ENCODE measurements around the gene ITGAD. TPM values are rescaled to one million over a fixed set of nuclear protein-coding genes. Genes with fewer than 3 reads are reported as not detected.

ITGAD gene
- total RNA-seq, 1 experiment from 2014 or later: not detected

DNA sequence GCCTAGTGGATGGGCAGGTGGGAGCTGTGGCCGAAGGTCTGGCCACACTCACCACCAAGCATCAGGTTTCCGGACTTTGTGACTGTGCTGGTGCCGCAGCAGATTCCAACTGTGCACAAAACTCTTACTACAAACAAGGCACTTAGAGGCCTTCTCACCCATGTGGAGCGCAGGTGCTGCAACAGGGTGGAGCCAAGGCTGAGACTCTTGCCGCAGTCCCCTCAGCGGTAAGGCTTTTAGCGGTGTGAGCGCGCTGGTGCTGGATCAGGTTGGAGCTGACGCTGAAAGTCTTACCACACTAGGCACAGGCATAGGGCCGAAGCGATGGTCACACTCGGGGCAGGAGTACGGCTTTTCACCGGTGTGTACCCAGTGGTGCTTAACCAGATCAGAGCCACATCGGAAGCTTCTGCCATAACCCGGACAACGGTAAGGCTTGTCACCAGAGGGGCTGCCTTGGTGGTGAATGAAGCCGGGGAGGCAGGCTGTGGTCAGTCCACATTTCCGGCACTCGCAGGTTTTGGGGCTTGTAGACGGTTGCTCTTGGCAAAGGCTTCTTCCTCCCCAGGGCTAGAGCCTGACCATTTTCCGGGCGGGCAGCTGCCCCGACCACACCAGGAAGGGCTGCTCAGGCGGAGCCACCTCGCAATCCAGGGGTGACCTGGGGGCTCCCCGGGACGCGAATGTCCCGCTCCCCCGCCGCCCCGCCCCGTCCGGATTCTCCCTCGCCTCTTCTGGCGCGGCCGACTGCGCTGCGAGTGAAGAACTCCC is 65.1 kb downstream of the ITGAD start:
- DNase-seq (ENCODE audit: extremely low read depth, low read depth): no peak

DNA sequence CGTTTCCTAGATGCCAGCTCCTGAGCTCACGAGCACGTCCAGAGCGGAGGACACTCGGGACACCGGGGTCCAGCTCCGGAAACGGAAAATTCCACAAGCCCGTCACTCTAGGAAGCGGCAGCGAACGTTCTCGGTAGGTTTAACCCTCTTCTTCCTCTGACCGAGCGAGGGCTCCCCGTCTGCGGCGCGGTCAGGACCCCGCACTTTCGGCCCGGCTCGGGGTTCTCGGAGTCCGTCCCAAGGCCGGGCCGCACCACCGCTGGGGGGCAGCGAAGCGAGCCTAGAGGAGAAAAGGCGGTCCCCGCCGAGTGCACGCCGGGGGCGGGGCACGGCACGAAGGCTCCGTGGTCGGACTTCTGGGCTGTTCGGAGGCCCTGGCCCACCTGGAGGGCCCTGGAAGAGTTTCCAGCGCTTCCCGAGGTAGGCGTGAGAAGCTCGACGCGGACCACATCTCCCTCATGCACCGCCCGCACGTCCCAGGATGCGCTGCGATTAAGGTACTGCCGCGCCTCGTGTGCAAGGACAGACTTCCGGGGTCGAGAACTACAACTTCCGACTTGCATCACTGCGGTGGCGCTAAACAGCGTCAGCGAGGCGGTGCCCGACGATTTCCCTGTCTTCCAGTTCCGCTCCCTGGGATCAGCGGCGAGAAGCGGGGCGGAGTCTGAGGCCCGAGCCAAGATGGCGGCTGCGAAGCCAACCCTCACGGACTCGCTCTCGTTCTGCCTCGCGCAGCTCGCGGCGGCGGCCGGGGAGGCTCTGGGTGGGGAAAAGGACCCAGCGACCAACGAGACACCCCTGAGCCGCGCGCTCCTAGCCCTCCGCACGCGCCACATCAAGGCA is 65.9 kb downstream of the ITGAD start, which contains the start of gene ARMC5:
TSS of gene ARMC5 (plus strand) at position 658 of the 843 bp plus-strand sequence. CDS start at position 682, 24 bp downstream.
- peak; percentile 98 for DNase-seq (ENCODE audit: extremely low read depth, low read depth)

DNA sequence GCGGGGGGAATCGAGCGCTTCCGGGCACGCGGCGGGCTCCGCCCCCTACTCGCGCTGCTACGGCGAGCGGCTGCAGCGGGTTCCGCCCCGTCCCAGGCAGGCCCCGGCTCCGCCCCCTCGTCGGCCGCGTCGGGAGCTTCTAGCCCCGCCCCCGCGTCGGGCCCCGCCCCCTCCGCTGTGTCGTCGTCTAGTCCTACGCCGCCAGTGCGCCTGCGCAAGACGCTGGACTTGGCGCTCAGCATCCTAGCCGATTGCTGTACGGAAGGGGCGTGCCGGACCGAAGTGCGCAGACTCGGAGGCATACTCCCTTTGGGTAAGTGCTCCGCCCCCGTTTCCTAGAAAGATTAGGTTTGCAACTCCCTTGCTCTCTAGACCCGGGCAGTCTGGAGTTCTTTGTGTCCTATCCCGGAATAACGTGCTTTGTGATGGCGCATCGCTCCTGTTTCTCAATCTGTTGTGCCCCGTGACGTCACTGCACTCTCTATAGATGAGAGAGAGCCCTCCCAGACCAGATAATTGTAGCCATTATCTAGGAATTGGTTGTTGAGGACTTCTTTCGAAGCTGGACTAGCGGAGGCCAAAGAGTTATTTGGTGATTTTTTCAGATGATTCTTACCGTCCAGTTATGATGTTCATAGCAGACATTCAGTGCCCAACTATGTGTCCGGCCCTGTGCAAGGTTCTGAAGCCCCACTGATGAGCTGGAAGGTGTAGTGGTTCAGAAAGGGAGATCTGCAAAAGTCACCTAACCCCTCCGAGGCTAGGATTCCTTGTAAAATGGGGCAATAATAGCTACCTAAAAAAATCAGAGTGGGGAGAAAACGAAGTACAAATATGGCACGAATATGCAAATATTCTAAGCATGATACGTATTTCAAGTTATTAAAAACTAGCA is 66.8 kb downstream of the ITGAD start:
- peak; percentile 99 for DNase-seq (ENCODE audit: extremely low read depth, low read depth)

DNA sequence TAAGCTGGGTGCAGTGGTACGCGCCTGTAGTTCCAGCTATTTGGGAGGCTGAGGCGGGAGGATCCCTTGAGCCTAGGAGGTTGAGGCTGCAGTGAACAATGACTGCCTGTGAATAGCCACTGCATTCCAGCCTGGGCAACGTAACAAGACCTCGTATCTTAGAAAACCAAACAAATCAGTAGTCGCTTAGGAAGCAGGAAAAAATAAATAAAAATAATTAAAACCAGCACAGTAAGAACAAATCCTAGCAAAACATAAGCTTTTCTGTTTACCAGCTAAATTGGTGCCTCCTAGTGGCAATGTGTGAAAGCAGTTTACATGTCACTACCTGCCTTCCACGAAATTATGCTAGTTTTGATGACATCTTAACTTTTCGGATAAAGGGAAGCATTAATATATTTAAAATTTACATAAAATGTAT is 67.5 kb downstream of the ITGAD start:
- DNase-seq (ENCODE audit: extremely low read depth, low read depth): no peak

DNA sequence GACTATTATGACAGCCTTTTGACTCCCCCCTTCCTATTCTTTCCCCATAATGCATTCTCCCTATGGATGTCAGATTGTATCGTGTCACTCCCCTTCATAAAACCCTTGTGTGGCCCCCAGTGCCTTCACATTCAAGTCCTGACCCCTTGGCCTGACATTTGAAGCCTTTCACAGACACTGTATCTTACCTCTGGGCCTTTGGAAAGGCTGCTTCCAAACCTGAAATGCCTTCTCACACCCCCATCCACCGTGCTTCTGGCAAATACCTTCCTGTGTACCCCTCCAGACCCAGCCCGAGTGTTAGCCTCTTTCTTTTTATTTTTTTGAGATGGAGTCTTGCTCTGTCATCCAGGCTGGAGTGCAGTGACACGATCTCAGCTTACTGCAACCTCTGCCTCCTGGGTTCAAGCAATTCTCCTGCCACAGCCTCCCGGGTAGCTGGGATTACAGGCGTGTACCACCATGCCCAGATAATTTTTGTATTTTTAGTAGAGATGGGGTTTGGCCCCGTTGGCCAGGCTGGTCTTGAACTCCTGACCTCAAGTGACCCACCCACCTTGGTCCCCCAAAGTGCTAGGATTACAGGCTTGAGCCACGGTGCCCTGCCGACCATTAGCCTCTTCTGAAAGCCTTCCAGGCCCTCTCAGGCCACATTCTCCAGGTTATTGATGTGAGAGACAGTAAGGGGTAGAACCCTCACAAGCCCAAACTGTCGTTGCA is 68.2 kb downstream of the ITGAD start:
- DNase-seq (ENCODE audit: extremely low read depth, low read depth): no peak

DNA sequence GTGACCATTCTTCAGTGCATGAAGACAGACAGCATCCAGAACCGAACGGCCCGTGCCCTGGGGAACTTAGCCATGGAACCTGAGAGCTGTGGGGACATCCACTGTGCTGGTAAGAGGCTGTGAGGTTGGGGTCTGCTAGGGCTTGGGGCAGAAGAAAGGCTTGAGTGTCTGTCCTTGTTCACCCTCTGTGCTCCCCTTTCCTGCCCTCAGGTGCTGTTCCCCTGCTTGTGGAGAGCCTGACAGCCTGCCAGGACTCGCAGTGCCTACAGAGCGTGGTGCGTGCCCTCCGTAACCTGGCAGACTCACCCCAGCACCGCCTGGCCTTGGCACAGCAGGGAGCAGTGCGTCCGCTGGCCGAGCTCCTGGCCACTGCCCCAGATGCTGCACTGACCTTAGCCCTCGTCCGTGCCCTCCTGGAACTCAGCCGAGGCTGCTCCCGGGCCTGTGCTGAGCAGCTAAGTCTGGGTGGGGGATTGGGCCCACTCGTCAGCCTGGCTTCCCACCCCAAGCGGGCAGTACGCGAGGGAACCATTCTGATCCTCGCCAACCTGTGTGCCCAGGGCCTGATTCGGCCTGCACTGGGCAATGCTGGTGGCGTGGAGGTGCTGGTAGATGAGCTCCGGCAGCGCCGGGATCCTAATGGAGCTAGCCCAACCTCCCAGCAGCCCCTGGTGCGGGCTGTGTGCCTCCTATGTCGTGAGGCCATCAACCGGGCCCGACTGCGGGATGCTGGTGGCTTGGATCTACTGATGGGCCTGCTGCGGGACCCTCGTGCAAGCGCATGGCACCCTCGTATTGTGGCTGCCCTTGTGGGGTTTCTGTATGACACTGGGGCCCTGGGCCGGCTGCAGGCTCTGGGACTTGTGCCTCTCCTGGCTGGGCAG is 69.0 kb downstream of the ITGAD start:
- no peak for DNase-seq (ENCODE audit: extremely low read depth, low read depth)

DNA sequence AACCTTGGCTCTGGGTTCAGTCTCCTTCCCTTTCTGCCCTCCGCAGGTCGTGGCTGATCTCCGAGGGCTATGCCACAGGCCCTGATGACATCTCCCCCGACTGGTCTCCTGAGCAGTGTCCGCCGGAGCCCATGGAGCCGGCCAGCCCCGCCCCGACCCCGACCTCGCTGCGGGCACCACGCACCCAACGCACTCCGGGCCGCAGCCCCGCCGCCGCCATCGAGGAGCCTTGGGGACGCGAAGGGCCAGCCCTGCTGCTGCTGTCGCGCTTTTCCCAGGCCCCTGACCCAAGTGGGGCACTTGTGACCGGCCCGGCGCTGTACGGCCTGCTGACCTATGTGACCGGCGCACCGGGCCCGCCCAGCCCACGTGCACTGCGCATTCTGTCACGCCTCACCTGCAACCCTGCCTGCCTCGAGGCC is 71.2 kb downstream of the ITGAD start:
- no peak for DNase-seq (ENCODE audit: extremely low read depth, low read depth)

DNA sequence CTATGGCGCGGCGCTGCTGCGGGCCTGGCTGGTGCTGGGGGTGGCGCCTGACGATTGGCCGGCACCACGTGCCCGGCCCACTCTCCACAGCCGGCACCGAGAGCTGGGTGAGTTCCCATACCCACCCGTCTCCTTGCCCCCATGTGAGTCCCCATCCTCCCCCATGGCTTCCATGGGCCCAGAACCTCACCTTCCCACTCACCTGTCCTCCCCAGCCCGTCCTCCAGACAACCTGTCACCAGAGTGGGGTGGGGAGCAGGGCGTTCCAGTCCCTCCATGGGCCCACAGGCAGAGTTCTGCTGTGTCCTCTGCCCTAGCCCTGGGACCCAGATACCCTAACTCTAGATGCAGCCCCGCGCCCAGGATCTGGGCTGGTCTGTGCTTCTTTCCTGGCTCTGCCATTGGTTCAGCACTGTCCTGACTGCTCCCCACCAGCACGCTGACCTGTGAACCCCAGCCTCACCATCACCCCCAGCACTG is 71.7 kb downstream of the ITGAD start:
- DNase-seq (ENCODE audit: extremely low read depth, low read depth): no peak

DNA sequence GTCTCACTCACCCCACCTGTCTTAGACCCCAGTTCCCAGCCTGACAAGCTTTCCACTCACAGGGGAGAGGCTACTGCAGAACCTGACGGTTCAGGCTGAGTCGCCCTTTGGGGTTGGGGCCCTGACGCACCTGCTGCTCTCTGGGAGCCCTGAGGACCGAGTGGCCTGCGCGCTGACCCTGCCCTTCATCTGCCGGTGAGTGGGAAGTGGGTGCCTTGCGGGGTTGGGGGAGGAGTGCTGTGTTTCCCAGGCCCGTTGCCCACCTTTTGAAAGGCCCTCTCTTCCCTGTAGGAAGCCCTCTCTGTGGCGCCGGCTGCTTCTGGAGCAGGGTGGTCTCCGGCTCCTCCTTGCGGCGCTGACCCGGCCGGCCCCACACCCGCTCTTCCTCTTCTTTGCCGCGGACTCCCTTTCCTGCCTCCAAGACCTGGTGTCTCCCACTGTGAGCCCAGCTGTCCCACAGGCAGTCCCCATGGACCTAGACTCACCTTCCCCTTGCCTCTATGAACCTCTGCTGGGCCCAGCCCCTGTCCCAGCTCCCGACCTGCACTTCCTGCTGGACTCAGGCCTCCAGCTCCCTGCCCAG is 72.7 kb downstream of the ITGAD start:
- DNase-seq (ENCODE audit: extremely low read depth, low read depth): no peak

DNA sequence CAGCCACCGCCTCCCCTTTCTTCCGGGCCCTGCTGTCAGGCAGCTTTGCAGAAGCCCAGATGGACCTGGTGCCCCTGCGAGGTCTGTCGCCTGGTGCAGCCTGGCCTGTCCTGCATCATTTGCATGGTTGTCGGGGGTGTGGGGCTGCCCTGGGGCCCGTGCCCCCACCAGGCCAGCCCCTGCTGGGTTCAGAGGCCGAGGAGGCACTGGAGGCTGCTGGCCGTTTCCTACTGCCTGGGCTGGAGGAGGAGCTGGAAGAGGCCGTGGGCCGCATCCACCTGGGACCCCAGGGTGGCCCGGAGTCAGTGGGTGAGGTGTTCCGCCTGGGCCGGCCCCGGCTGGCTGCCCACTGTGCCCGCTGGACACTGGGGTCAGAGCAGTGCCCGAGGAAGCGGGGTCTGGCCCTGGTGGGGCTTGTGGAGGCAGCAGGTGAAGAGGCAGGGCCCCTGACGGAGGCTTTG is 73.3 kb downstream of the ITGAD start:
- no peak for DNase-seq (ENCODE audit: extremely low read depth, low read depth)

DNA sequence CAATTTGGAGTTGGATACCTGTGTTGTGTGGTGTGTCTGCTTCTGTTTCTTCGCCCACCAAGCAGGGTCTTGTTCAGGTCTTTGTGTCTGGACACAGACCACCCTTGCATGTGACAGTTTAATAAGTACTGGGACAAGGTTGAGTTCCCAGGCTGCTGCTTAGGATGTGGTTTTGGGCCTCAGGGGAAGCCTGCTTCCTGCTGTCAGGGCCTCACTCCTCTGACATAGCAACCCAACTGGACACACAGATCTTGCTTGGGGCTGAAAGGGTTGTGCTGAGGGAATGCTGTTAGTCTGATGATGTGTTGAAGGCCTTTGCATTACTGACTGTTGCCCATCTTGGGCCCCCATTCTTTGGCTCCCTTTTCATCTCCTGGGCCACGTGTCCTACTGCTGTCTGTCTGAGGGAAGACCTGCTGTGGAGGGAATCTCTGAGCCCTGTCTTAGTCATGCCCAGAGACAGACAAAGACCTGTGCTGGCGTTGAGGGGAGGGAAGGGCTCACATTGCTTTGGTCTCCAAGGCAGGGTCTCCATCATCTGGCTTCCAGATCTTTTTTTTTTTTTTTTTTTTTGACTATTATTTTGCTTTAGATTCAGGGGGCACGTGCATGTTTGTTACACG is 74.1 kb downstream of the ITGAD start:
- no peak for DNase-seq (ENCODE audit: extremely low read depth, low read depth)

DNA sequence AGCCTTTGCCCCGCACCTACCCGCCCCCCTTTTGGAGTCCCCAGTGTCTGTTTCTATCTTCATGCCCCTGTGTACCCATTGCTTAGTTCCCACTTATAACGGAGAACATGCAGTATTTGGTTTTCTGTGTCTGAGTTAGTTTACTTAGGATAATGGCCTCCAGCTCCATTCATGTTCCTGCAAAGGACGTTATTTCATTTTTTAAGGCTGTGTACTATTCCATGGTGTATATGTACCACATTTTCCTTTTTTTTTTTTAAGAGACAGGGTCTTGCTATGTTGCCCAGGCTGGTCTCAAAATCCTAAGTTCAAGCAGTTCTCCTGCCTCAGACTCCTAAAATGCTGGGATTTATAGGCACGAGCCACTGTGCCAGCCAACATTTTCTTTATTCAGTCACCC is 74.7 kb downstream of the ITGAD start:
- DNase-seq (ENCODE audit: extremely low read depth, low read depth): no peak

DNA sequence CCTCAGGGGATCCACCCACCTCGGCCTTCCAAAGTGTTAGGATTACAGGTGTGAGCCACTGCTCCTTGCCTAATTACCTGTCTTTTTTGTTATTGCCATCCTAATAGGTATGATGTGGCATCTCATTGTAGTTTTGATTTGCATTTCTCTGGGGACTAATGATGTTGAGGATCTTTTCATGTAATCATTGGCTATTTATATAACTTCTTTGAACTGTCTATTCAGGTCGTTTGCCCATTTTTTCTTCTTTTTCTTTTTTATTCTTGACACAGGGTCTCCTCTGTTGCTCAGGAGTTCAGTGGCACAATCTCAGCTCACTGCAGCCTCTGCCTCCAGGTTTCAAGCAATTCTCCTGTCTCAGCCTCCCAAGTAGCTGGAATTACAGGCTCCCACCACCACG is 77.5 kb downstream of the ITGAD start:
- DNase-seq (ENCODE audit: extremely low read depth, low read depth): no peak

DNA sequence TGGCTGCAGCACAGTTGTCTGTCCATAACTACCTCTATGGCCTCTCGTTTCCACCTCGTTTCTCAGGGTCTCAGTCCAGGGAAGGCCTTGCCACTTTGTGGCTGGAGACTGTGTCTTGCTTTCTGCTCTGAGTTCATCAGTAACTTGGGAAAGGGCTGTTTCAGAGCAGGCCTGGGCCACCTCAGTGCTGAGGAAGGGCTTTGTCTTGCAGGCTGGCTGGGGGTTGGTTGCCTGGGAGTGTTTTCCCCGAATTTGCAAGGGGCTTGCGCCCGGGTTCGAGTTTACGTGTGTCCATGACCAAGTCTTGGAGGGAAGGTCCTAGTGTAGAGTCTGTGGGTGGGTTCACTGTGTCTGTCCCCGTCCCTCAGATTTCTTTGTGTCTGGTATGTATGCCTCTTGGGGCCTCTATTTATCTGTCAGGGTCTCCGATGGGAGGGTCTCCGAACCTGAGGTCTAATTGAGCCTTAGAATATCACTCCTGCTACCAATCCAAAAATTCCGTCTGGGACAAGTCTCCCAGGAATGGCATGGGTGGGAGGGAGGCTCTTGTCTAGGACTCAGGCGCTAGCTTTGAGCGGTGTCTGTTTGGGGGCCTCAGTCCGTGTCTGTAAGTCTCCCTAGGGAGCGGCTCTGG is 78.2 kb downstream of the ITGAD start:
- DNase-seq (ENCODE audit: extremely low read depth, low read depth): no peak

DNA sequence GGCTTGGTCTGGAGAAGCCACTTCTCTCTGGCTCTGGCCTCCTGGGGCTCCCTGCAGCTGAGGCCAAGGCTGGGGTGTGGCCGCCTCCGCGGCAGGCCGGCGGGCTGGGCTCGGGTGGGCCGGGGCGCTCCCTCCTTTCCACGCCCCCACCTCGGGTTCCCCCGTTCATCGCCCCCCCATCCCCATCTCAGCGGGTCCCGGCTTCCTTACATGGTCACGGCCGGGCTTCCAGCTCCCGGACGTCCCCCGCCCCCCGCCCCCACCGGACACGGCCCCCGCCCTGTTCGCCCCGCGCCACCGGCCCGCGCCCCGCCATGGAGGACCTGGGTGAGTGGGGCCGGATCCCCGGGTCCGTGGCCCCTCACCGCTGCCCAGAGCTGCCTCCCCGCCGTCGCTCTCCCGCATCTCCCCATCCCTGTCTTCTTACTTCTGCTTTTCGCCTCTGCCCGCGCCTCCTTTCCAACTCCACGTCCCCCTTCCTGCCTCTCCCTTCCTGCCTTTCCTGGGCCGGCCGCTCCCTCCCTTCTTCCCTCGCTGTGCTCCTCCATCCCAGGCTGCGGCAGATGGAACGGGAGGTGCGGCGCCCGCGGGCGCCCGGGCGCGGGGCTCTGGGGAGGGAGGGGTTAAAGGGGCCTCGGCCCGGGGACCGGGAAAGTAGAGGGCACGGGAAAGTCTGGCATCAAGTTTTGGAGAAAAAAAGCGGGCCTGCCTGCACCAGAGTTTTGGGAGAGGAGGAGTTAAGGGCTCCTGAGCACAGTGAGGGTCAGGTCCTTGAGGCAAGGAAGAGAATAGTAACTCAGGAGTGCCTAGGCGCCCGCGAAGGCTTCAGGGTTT is 79.0 kb downstream of the ITGAD start, which contains the start of gene TGFB1I1:
TSS of gene TGFB1I1 (plus strand) at position 278 of the 834 bp plus-strand sequence. CDS start at position 315, 37 bp downstream.
- DNase-seq (ENCODE audit: extremely low read depth, low read depth): no peak

DNA sequence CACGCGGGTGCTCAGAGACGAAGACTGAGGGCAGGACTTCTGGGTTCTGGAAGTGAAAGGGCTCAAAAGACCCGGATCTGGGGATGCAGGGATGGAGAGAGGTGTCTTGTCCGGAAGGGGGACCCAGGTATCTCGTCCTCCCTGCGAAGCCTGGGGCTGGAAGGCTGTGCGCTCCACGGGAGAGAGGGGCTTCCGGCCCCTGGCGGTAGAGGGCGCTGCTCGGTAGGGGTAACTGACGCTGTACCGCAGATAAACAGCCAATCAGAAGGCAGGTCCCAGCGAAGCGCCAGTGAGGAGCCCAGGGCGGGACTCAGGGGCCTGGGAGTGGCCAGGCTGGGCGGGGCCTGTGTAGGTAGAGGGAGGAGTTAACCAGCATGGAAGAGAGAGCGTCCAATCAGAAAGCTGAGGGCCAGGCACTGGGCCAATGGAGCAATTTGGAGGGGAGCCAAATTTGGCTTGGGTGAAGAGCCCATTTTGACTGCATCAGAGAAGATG is 79.6 kb downstream of the ITGAD start:
- no peak for DNase-seq (ENCODE audit: extremely low read depth, low read depth)
